H1 (cell line): ENCODE data around the gene HS3ST6. TPM values are rescaled to one million over a fixed set of nuclear protein-coding genes. Genes with fewer than 3 reads are reported as not detected.
A peak's percentile ranks its signal among the peaks of the same experiment; 100 is the strongest.

Source experiments
- ASH2L ChIP-seq: fragments of 200-600, 300-600 bp; sonication (generic); IDR thresholded peaks from one replicate; pipeline ENCODE4 v1.7.1; 2017; ENCODE audit warnings: low read length
- BACH1 ChIP-seq: IDR thresholded peaks from 2 replicates; pipeline ENCODE4 v1.6.1; 2012; ENCODE audit warnings: low read length, improper control_type of control experiment
- BCL11A ChIP-seq, 2 experiments: IDR thresholded peaks; one replicate each; pipeline ENCODE4 v1.6.1; 2011; ENCODE audit warnings: low read depth in 2 of 2, low read length in 2 of 2, mild to moderate bottlenecking in 2 of 2
- CHD1 ChIP-seq: IDR thresholded peaks from 2 replicates; pipeline ENCODE4 v1.6.1; 2012; ENCODE audit warnings: low read depth, low read length, improper control_type of control experiment
- GABPA ChIP-seq: IDR thresholded peaks from 2 replicates; pipeline ENCODE4 v1.6.1; 2011; ENCODE audit warnings: mild to moderate bottlenecking, low read length, moderate library complexity, borderline replicate concordance; ENCODE audit not compliant: insufficient read depth
- HDAC6 ChIP-seq: IDR thresholded peaks from one replicate; pipeline ENCODE4 v1.7.1; 2012; ENCODE audit warnings: low read depth, mild to moderate bottlenecking, inconsistent platforms, low read length, moderate library complexity
- KDM1A ChIP-seq: fragments of 200-600, 300-600 bp; sonication (generic); IDR thresholded peaks from 2 replicates; pipeline ENCODE4 v1.7.1; 2016; ENCODE audit warnings: mild to moderate bottlenecking, low read length, borderline replicate concordance
- NANOG ChIP-seq: IDR thresholded peaks from 2 replicates; pipeline ENCODE4 v1.6.1; 2011; ENCODE audit warnings: low read length, low read depth, mild to moderate bottlenecking, inconsistent platforms; ENCODE audit not compliant: insufficient read depth, poor library complexity, severe bottlenecking
- RAD21 ChIP-seq, 2 experiments: IDR thresholded peaks in 1 of 2; conservative IDR thresholded peaks in 1 of 2; 2 replicates each; pipeline ENCODE4 v1.6.1; 2011; ENCODE audit warnings: low read depth in 2 of 2, low read length in 2 of 2, improper control_type of control experiment in 1 of 2, inconsistent platforms in 1 of 2, mild to moderate bottlenecking in 1 of 2, moderate library complexity in 1 of 2
- RBBP5 ChIP-seq: IDR thresholded peaks from 2 replicates; pipeline ENCODE4 v1.7.1; 2012; ENCODE audit warnings: low read depth, mild to moderate bottlenecking, inconsistent platforms, low read length, moderate library complexity, borderline replicate concordance
- RFX5 ChIP-seq: IDR thresholded peaks from 2 replicates; pipeline ENCODE4 v1.6.1; 2011; ENCODE audit warnings: low read depth, low read length, improper control_type of control experiment, borderline replicate concordance
- SIN3A ChIP-seq, 2 experiments: IDR thresholded peaks in 1 of 2; conservative IDR thresholded peaks in 1 of 2; 2 replicates each; pipeline ENCODE4 v1.6.1; 2011 to 2012; ENCODE audit warnings: low read length in 2 of 2, improper control_type of control experiment in 1 of 2, low read depth in 1 of 2, mild to moderate bottlenecking in 1 of 2
- SP2 ChIP-seq: IDR thresholded peaks from 2 replicates; pipeline ENCODE4 v1.6.1; 2012; ENCODE audit warnings: mild to moderate bottlenecking, low read length, inconsistent platforms
- SP4 ChIP-seq: IDR thresholded peaks from 2 replicates; pipeline ENCODE4 v1.6.1; 2012; ENCODE audit warnings: low read length, inconsistent platforms
- SRF ChIP-seq: IDR thresholded peaks from 2 replicates; pipeline ENCODE4 v1.6.1; 2011; ENCODE audit warnings: mild to moderate bottlenecking, low read depth, low read length, moderate library complexity
- SUZ12 ChIP-seq: fragments of 200-600 bp; sonication (generic); IDR thresholded peaks from 2 replicates; pipeline ENCODE4 v1.6.1; 2012; ENCODE audit warnings: mild to moderate bottlenecking, inconsistent platforms, low read length, moderate library complexity, mixed read lengths
- TBP ChIP-seq: IDR thresholded peaks from 2 replicates; pipeline ENCODE4 v1.6.1; 2011; ENCODE audit warnings: low read depth, low read length, improper control_type of control experiment
- polyA plus RNA-seq, 7 experiments: library from polyadenylated mRNA; depleted of rRNA in 3 of 7; stranded (reverse) in 5 of 7; unstranded in 2 of 7; fragments of >200 nt in 5 of 7; fragments of 200-250 nt in 2 of 7; gene quantifications; 1 replicate in 5 of 7; 2 replicates in 1 of 7; 4 replicates in 1 of 7; pipeline versions ENCODE4 v1.2.1 to v1.2.3, GENCODE V29; 2011 to 2013; ENCODE audit warnings: missing spikeins in 2 of 7, mixed read lengths in 2 of 7
- total RNA-seq: library from RNA; stranded (reverse); fragmentation: NEBNext Ultra II Directional; extraction: Animal tissue kit (Norgen Biotek cat#: 25700); gene quantifications from 2 replicates; pipeline ENCODE4 v1.2.1, GENCODE V29; 2021
- TF ChIP-seq, protein P1 (sequence below): IDR thresholded peaks from 2 replicates; pipeline ENCODE4 v1.6.1; 2011; ENCODE audit warnings: low read length, improper control_type of control experiment
- TF ChIP-seq, protein P2 (sequence below): IDR thresholded peaks from 2 replicates; pipeline ENCODE4 v1.6.1; 2012; ENCODE audit warnings: inconsistent platforms
- TF ChIP-seq, protein P3 (sequence below): IDR thresholded peaks from 2 replicates; pipeline ENCODE4 v1.6.1; 2012; ENCODE audit warnings: low read length, inconsistent platforms

Gene HS3ST6
- total and polyA plus RNA-seq, 2 of the 8 experiments (the other 6 are each of a cell fraction or from before 2014, with no cell fraction given): 0.36 to 0.39 TPM

DNA sequence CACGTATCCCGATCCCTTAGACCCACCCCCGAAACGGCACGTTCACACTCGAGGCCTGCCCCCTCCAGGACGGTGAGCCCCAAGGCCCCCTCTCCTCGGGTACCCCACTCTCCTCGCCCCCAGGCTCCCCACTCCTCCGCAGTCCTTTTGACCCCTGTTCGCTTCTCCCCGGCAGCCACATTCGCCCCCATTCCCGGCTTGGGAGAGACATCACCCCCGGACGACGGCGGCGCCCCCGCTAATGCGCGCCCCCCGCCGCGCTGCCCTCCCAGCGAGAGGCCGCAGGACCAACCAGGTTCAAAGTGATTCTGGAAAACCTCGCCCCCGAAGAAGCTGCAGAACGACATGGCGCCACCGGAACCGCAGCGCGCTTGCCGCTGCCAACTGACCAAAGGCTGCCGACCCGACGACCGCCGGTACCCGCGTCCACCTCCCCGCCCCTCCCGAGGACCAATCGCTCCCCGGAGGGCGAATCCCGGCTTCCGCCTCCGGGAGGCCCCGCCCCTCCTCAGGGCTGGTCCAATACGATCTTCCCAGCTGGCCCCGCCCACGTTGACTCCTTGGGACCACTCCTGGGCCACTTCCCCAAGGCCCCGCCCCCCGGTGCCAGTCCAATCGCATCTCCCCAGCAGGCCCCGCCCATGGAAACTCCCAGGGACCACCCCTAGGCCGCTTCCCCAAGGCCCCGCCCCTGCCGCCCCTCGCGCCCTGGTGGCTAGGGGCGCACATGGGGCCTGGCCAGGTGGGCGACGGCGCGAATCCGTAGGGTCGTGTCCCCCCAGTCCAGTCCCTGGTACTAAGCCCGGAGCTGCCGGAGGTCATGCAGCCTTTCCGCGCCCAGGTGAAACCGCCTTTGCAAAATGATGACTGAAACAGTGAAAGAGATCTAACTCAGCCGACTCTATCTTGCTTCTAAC is 24.9 kb upstream of the HS3ST6 start, which contains the start of gene MSRB1 (continued):
- TF ChIP-seq, protein P1, sequence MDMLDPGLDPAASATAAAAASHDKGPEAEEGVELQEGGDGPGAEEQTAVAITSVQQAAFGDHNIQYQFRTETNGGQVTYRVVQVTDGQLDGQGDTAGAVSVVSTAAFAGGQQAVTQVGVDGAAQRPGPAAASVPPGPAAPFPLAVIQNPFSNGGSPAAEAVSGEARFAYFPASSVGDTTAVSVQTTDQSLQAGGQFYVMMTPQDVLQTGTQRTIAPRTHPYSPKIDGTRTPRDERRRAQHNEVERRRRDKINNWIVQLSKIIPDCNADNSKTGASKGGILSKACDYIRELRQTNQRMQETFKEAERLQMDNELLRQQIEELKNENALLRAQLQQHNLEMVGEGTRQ: no peak
- no peak for TF ChIP-seq SP2
- TF ChIP-seq ASH2L: no peak
- TF ChIP-seq SP4: peak; percentile 73; the same call in 1 of the 2 replicates
- TF ChIP-seq GABPA: 0 out of 2 replicates have a peak, but pooled peaks have one; percentile 25
- TF ChIP-seq SRF: no peak
- no peak for TF ChIP-seq NANOG
- TF ChIP-seq, protein P2, sequence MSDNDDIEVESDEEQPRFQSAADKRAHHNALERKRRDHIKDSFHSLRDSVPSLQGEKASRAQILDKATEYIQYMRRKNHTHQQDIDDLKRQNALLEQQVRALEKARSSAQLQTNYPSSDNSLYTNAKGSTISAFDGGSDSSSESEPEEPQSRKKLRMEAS: peak; percentile 95
- TF ChIP-seq CHD1: no peak
- TF ChIP-seq BCL11A (IDR thresholded peaks at IDR 0.05; ENCODE audit: low read depth in 2 of 2, low read length in 2 of 2): no peak
- TF ChIP-seq TBP: peak; percentile 74
- TF ChIP-seq SUZ12: no peak
- TF ChIP-seq BACH1: no peak
- no peak for TF ChIP-seq RFX5
- no peak for TF ChIP-seq RBBP5
- TF ChIP-seq, protein P3, sequence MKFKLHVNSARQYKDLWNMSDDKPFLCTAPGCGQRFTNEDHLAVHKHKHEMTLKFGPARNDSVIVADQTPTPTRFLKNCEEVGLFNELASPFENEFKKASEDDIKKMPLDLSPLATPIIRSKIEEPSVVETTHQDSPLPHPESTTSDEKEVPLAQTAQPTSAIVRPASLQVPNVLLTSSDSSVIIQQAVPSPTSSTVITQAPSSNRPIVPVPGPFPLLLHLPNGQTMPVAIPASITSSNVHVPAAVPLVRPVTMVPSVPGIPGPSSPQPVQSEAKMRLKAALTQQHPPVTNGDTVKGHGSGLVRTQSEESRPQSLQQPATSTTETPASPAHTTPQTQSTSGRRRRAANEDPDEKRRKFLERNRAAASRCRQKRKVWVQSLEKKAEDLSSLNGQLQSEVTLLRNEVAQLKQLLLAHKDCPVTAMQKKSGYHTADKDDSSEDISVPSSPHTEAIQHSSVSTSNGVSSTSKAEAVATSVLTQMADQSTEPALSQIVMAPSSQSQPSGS: no peak
- peak in 1 of 2 experiments; percentile 43; a peak in 1 of 4 replicates for TF ChIP-seq SIN3A (conservative IDR thresholded peaks at IDR 0.05 in 1 of 2, IDR thresholded peaks at IDR 0.05 in 1 of 2; ENCODE audit: low read depth in 1 of 2, low read length in 2 of 2)
- TF ChIP-seq RAD21 (IDR thresholded peaks at IDR 0.05 in 1 of 2, conservative IDR thresholded peaks at IDR 0.05 in 1 of 2; ENCODE audit: low read depth in 2 of 2, low read length in 2 of 2): no peak
- no peak for TF ChIP-seq HDAC6
- no peak for TF ChIP-seq KDM1A
